Adrenal gland (tissue), 5 donors: Measurements from ENCODE around the gene POLR2M.

ENCODE experiments used
- POLR2A ChIP-seq, 2 donors: fragments of 450-650 bp; IDR thresholded peaks; one replicate each; pipeline ENCODE4 v1.6.1; 2017; ENCODE audit warnings: antibody characterized with exemption in 2 of 2, mild to moderate bottlenecking in 2 of 2, moderate library complexity in 1 of 2
- TF ChIP-seq, protein P1 (sequence below), 6 experiments: fragments of 450-650 bp in 4 of 6; fragments of 200-600 bp in 2 of 6; sonication (generic) in 1 of 6; IDR thresholded peaks; 1 replicate in 5 of 6; 2 replicates in 1 of 6; pipeline versions ENCODE4 v1.5.1 to v1.8.0; 2016 to 2021; ENCODE audit warnings: antibody characterized with exemption in 6 of 6, mild to moderate bottlenecking in 2 of 6, moderate library complexity in 1 of 6
- donor health status: DM: no; HTN: no; CAD: no.

DNA sequence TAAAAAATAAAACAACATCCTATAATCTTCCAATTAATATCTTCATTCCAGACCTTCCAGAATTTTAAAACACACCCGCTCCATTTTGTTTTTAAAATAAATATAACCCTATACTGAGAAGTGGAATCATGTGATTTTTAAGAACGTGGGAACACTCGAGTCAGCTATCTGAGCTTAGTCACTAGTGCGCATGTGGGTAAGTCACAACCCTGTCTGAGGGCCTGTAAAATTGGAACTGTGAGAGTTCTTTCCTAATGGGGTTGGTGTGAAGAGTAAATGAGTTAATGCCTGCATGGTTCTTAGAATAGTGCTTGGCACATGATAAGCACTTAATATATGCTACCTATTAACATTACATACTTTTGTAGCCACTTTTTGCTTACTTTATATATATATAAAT is 19.9 kb upstream of the POLR2M start:
- TF ChIP-seq, protein P1, sequence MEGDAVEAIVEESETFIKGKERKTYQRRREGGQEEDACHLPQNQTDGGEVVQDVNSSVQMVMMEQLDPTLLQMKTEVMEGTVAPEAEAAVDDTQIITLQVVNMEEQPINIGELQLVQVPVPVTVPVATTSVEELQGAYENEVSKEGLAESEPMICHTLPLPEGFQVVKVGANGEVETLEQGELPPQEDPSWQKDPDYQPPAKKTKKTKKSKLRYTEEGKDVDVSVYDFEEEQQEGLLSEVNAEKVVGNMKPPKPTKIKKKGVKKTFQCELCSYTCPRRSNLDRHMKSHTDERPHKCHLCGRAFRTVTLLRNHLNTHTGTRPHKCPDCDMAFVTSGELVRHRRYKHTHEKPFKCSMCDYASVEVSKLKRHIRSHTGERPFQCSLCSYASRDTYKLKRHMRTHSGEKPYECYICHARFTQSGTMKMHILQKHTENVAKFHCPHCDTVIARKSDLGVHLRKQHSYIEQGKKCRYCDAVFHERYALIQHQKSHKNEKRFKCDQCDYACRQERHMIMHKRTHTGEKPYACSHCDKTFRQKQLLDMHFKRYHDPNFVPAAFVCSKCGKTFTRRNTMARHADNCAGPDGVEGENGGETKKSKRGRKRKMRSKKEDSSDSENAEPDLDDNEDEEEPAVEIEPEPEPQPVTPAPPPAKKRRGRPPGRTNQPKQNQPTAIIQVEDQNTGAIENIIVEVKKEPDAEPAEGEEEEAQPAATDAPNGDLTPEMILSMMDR (IDR thresholded peaks at IDR 0.05) = no peak
- no peak for TF ChIP-seq POLR2A (IDR thresholded peaks at IDR 0.05)
